Measurements from ENCODE around the gene ACACA. TPM values are rescaled to one million over a fixed set of nuclear protein-coding genes. Genes with fewer than 3 reads are reported as not detected.
"Not testable (repeated sequence)": the region's sequence is repeated elsewhere in the genome, so short reads cannot be mapped to it uniquely, and the experiment has no call there.

Gene ACACA
- polyA plus RNA-seq, 3 donors = 40.2 to 47.6 (median 43.4) TPM

DNA sequence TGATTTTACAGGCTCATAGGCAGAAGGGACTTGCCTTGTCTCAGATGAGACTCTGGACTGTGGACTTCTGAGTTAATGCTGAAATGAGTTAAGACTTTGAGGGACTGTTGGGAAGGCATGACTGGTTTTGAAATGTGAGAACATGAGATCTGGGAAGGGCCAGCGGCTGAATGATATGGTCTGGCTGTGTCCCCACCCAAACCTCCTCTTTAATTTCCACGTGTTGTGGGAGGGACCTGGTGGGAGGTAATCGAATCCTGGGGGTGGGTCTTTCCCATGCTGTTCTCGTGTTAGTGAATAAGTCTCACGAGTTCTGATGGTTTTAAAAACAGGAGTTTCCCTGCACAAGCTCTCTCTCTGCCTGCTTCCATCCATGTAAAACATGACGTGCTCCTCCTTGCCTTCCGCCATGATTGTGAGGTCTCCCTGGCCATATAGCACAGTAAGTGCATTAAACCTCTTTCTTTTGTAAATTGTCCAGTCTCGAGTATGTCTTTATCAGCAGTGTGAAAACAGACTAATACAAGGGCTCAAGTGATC is 59.7 kb downstream of the ACACA start:
- DNase-seq = not testable (repeated sequence)

DNA sequence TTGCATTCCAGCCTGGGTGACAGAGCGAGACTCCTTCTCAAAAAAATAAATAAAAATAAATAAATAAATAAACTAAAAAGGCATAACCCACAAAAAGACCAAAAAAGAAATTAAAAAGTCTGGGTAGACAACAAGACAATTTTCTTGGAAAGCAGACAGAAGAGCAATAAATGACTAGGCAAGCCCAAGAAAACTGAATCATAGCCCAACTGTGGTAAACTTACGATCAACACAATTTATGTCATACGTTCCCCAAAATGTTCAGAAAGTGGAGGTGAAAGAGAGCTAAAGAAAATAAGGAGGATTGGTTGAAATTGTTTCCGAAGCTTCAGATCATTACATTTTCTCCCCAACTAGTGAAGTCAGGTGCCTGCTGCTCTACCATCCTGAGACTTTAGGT is 62.1 kb downstream of the ACACA start:
- DNase-seq = no peak

DNA sequence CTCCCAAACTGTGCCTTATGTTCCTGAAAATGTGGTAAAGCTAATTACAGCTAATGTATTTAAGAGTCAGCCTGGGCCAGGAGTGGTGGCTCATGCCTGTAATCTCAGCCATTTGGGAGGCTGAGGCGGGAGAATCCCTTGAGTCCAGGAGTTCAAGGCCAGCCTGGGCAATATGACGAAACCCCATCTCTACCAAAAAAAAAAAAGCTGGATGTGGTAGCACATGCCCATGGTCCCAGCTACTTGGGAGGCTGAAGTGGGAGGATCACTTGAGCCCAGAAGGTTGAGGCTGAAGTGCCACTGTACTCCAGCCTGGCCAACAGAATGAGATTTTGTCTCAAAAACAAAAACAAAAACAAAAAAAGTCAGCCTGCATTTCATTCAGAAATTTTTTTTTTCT is 64.0 kb downstream of the ACACA start:
- DNase-seq = no peak

DNA sequence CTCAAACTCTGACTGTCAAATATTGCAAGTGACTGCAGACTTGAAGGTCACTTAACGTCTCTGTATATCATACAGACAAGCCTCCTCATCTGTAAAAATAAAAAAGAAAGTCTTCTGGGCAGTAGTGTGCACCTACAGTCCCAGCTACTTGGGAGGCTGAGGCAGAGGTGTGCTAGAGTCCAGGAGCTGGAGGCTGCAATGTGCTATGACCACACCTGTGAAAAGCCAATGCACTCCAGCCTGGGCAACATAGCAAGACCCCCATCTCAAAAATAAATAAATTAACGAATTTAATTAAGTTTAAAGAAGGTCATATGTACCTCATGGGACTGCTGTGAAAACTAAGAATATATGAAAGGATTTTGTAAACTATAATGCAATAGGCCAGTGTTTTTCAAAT is 65.8 kb downstream of the ACACA start:
- DNase-seq = no peak

DNA sequence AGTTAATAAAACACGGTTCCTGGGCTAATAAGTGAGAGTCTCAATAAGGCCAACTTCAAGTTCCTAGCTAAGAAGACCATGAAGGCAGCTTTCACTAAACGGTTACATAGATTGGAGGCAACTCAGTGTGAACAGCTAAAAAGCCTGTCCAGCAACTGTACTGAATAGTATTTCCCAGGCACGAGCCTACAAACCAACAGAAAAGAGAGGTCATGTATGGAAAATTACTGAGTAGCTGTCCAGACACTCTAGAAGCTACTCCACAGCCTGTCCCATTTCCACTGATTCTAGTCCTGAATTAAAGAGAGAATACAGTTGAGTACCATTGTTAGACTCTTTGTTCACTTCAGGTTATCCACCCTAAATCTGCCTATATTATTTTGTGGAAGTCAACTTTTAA is 67.3 kb downstream of the ACACA start:
- no peak for DNase-seq

GRCh38 chr17:37338847-37339246 is 67.8 kb downstream of the ACACA start:
- DNase-seq = no peak

GRCh38 chr17:37327341-37328090 is 79.1 kb downstream of the ACACA start:
- no peak for DNase-seq

- DNase-seq = no peak
Measured at GRCh38 chr17:37322826-37323561, 83.6 kb downstream of the ACACA start.

DNA sequence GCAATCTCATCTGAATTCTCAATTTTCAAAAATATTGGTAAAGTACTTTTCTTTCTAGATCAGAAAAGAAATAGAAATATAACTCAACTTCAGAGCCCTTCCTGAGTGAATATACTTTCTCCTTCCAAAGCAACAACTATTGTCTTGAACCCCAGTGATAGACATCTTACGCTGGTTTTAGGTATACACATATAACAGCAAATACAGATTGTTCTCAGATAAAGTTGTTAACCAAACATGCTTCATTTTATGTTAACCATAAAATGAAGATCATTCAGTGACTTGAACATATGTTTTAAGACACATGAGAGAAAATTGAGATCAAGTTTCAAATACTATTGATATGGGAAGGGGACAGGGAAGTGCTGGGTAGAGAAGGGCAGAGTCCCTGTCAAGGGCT is 84.5 kb downstream of the ACACA start:
- DNase-seq = no peak

DNA sequence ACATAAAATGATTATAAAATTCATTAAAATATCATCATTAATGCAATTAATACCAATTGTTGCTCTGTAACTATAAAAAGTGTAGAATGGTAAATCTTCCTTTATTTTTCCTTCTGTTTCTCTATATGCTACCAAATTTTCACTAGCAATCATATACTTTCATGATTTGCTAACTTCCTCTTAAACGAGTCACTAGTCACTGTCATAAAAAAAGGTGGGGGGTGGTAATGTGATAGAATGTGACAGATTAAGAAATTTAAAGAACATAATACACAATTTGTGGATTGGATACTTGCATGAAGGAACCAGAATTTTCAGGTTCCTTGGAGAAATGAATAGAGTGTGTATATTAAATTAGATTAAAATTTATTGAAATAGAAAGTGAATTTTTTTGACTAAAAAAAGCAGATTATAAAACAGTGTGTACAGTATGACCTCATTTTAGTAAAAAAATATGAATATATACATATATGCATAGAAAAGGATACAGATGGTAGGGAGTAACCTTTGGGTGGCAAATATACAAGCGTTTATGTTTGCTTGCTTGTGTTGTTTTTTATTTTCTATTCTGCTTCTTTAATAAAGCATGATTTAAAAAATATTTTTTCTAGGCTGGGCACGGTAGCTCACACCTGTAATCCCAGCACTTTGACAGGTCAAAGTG is 87.6 kb downstream of the ACACA start:
- DNase-seq = no peak

DNA sequence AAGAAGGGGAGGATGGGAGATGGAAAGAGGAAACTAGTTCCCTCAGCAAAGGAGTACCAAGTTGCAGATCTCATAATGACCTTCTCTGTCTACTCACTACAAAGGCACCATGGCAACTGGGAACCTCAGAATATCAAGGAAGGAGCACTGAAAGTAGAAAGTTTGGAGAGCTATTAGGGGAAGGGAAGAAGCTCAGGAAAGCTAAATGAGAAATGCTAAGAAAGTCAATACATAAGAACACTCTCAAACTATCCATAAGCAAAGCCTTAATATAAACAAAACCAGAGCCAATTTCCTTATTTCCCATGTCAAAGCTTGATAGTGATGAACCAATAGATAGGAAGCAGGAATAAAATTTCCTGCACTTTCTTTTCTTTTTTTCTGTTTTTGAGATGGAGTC is 88.8 kb downstream of the ACACA start:
- DNase-seq = no peak

- DNase-seq = no peak
Measured at GRCh38 chr17:37315601-37316000, 91.0 kb downstream of the ACACA start.

DNA sequence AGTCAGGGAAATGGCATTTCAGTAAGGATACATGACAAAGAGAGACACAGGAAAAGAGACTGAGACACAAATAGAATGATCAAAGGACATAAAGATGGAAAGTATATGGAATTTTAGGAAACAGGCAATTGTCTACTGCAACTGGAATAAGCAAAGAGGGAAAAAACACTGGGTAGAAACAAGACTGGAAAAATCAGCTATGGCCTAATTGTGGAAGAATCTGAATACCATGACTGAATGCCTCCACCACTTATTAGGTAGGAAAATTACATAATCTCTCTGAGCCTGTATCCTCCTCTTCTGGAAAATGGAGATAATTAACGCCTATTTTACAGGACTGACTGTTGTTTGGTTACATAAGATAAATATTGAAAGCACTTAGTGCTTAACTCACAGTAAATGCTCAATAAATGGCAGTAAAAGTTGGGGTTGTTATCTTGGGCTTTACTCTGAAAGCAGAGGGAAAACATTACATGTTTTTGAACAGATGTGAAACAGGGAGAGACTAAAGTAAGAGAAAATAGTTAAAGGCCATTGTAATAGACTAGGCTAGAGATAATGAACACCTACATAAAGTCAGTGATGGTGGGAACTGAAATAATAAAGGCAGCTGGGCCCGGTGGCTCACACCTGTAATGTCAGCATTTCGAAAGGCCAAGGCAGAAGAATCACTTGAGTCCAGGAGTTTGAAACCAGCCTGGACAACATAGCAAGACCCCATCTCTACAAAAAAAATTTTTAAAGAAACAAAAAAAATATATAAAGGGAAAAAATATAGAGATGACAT is 94.3 kb downstream of the ACACA start:
- no peak for DNase-seq

DNA sequence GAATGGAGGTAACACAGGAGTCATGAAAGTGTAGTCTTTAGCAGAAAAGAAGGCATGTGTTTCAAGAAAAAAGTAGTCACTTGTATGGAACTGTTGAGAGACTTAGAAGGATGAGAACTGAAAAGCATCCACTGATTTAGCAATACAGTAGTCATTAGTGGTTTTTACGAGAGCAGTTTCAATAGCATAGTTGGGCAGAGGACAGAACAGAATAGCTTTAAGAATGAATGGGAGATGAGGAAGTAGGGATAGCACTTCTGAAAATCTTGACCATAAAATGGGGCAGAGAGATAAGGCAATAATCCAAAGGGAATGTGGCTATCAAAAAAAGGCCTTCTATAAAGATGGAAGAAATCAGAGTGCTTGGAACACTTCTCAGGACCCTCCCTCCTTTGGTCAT is 95.7 kb downstream of the ACACA start:
- no peak for DNase-seq

GRCh38 chr17:37309051-37309450 is 97.6 kb downstream of the ACACA start:
- no peak for DNase-seq

DNA sequence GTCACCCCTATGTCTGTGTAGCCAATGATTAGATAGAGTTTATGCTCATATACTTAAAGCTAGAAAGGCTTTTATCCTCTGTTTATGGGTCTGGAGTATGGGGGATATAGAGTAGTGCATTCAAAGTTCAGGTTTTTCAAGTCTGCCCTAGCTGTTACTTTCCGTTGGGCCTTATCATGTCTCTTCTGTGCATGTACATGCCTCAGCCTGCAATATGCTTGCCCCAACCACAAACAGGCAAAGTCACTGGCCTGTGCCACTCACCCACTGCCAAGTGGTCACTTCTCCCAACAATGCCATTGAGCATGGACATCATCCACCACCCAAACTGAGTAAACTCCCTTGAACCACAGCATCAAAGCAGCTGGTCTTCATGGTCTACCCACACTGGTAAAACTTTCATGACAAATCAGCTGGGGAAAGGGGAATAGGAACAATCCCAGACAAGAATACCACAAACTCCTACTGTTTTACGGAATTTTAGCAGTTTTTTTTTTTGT is 101.2 kb downstream of the ACACA start:
- DNase-seq = no peak

DNA sequence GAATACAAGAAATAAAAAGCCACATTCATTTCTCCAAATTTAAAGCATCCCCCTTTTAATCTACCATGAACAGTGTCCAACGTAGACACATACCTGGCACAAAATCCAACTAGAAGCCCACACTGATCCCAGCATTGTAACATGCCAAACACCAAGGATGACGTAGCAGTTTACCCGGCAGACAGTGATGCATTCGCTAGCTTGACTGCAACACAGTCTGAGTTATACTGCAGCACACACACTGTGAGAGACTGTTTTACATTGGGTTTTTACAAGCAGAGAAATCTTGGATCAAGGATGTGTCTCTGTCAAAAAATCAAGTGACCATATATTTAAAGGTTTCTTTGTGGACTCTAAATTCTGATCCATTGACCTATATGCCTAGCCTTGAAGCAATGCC is 105.3 kb downstream of the ACACA start:
- DNase-seq = no peak

DNA sequence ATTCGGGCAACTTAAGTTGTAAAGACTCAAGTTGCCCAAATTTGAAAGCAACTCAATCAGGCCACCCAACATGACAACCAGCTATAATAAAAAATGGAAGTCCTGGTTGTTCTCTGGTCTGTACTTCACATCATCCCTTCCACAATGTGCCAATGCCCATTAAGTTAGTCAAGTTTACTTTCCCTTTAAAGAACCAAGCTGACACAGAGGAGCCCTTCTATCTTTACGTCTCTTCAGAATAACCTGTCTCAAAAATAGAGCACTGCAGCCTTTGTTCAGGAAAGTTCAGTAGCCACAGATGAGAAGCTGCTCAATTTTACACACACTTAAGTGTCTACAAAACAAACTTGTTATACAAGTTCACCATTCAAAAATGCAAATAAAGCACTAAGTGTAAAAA is 106.0 kb downstream of the ACACA start:
- DNase-seq = no peak

DNA sequence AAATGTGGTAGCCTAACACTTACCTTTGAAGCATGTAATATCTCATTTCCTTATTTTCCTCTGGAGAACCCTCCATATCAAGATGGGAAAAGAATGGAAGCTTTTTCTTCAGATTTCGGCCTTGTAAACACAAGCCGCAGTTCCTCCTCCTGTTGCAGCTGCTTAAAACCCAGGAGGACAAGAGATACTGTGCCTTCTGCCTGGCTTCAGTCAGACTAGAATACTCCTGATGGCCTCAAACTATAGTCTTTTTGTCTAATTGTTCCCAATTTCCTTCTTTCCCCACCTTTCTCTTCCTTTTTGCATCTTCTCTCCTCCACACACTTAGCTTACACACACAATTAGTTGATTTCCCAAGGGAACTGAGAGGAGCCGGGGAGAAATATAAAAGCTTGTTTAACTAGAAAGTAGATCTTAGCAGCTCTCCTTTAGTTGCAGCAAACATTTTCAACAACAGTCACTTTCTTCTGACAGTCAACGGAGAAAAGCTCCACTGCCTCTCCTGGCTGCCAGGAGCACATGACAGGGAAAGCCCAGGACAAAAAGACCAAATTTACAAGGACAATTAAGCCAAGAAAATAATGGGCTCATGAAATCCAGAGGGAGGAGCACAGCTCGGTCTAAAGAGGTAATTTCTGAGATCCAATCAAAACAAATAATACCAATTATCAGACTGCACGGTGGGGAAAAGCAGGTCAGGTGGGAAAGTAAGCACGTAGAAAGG is 107.2 kb downstream of the ACACA start:
- peak; percentile 12 for DNase-seq

DNA sequence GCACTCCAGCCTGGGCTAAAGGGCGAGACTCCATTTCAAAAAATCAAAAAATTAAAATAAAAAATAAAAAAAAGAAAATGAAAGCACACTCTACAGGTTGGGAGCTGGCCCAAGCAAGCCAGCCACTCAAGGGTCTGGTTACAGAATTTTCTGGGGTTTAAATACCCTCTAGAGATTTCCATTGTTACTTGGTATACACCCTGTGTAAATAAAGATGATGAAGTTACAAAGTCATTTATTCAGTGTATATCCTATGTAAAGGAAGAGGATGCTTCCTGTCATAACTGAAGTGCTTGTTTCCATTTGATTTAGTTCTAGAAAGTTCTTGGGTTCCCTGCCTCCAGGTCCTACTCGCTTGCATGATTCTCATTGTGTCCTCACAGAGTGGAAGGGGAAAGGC is 110.7 kb downstream of the ACACA start:
- no peak for DNase-seq

DNA sequence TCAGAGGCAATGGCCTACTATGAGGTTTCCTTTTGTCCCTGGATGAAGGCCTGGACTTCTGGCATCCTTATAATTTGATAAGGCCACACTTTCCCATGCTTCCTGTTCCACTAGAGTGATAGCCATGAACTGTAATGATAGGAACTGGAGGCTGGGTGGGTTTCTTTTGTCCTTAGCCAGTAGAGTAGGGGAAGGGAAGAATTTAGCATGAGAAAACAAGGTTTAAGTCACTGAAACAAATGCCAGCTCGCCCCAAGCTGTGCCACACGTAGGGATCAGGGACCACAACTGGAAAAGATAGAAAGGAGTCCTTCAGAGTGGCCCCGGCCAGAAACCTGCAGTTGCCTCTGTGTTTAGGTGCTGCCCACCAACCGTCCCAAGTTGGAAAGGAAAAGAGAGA is 111.7 kb downstream of the ACACA start:
- no peak for DNase-seq
